Fibroblast of upper back skin (primary cell): ENCODE data around the gene VEGFB.
A peak's percentile ranks its signal among the peaks of the same experiment; 100 is the strongest.

ENCODE experiments used
- DNase-seq: peaks from one replicate; pipeline ENCODE4 v3.0.0-alpha.2; 2013

VEGFB gene

GRCh38 chr11:64211181-64211872, 23.1 kb upstream of the VEGFB start:
- no peak for DNase-seq

GRCh38 chr11:64216879-64217278, 17.5 kb upstream of the VEGFB start:
- no peak for DNase-seq

GRCh38 chr11:64218628-64219353, 15.6 kb upstream of the VEGFB start:
- DNase-seq, result no peak

GRCh38 chr11:64219354-64219684, 15.1 kb upstream of the VEGFB start:
- no peak for DNase-seq

GRCh38 chr11:64219755-64220154, 14.6 kb upstream of the VEGFB start:
- DNase-seq, result no peak

- DNase-seq, result no peak
Observed at GRCh38 chr11:64220271-64220670, 14.1 kb upstream of the VEGFB start.

- DNase-seq, result no peak
Observed at GRCh38 chr11:64220798-64221197, 13.6 kb upstream of the VEGFB start.

GRCh38 chr11:64222651-64223000, 11.8 kb upstream of the VEGFB start:
- DNase-seq, result no peak

- DNase-seq, result no peak
Observed at GRCh38 chr11:64223001-64223651, 11.3 kb upstream of the VEGFB start.

- no peak for DNase-seq
Observed at GRCh38 chr11:64224151-64224890, 10.1 kb upstream of the VEGFB start.

GRCh38 chr11:64224891-64225607, 9.3 kb upstream of the VEGFB start:
- DNase-seq, result no peak

GRCh38 chr11:64225608-64226506, 8.5 kb upstream of the VEGFB start, which contains the start of the genes NUDT22 and TRPT1:
Gene NUDT22 (plus strand): TSS chr11:64226274. CDS start chr11:64226653, 379 bp downstream.
Gene TRPT1 (minus strand): TSS chr11:64226186. CDS start chr11:64225860, 326 bp downstream.
- DNase-seq, result peak; percentile 83

GRCh38 chr11:64226507-64227051, 7.8 kb upstream of the VEGFB start:
- DNase-seq, result no peak

GRCh38 chr11:64227405-64227956, 6.9 kb upstream of the VEGFB start:
- no peak for DNase-seq

GRCh38 chr11:64229090-64229743, 5.2 kb upstream of the VEGFB start:
- no peak for DNase-seq

GRCh38 chr11:64229744-64230170, 4.6 kb upstream of the VEGFB start:
- DNase-seq, result no peak

GRCh38 chr11:64230171-64230984, 4.0 kb upstream of the VEGFB start, which contains the start of gene DNAJC4:
Gene DNAJC4 (plus strand): TSS chr11:64230548. CDS start chr11:64230855, 307 bp downstream.
- DNase-seq, result peak; percentile 89

GRCh38 chr11:64230985-64231365, 3.4 kb upstream of the VEGFB start:
- DNase-seq, result no peak

- DNase-seq, result no peak
Observed at GRCh38 chr11:64231546-64231945, 2.8 kb upstream of the VEGFB start.
